HG03457 (cell line): ENCODE measurements around the gene ZFYVE21.

Experiments used
- ATAC-seq: cut with Tn5 transposase; IDR thresholded peaks from one replicate; pipeline ENCODE4 v1.9.1; 2021; ENCODE audit warnings: moderate number of reproducible peaks; ENCODE audit not compliant: unreplicated experiment

ZFYVE21 gene

GRCh38 chr14:103721334-103722120, 5.9 kb downstream of the ZFYVE21 start:
- no peak for ATAC-seq

GRCh38 chr14:103723748-103724081, 8.1 kb downstream of the ZFYVE21 start:
- ATAC-seq, result no peak

DNA sequence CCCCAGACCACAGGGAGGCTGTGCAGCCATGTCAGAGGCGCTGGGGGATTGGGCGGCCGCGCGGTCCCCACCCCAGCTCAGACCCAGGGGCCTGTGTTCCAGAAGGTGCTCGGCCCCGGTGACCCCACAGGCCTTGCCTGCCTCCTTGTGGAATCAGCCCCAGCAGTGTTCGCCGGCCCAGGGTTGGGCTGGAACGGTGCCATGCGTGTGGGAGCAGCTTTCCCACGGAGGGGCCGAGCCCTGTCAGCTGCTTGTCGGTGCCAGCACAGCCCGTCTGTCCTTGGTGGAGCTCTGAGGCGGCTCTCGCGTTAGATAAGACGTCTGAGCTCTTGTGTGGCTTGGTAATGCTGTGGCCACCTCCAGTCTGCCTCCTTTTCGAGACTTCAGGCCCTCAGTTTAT, 8.5 kb downstream of the ZFYVE21 start:
- ATAC-seq, result no peak

- no peak for ATAC-seq
Observed at GRCh38 chr14:103725001-103725682, 9.5 kb downstream of the ZFYVE21 start.

GRCh38 chr14:103725739-103726395, 10.3 kb downstream of the ZFYVE21 start:
- ATAC-seq, result no peak

- no peak for ATAC-seq
Observed at GRCh38 chr14:103726474-103726873, 10.9 kb downstream of the ZFYVE21 start.

GRCh38 chr14:103727313-103727980, 11.8 kb downstream of the ZFYVE21 start:
- no peak for ATAC-seq

- ATAC-seq, result no peak
Observed at GRCh38 chr14:103728141-103728540, 12.5 kb downstream of the ZFYVE21 start.

DNA sequence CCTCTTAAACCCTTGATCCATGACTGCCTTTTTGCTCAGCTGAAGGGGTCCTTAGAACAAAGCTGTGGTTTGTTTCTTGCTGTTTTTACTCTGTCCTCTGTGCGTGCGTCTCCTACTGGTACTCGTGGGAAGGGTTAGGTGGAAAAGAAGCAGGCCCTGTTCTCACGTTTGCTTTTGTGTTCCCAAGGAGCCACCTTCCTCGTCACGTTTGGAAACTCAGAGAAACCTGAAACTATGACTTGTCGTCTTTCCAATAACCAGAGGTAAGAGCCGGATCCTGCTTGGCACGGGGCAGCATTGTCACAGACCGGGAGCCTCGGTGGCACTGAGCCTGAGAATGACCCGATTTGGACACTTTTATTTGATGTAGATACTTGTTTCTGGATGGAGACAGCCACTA, 13.1 kb downstream of the ZFYVE21 start:
- no peak for ATAC-seq

DNA sequence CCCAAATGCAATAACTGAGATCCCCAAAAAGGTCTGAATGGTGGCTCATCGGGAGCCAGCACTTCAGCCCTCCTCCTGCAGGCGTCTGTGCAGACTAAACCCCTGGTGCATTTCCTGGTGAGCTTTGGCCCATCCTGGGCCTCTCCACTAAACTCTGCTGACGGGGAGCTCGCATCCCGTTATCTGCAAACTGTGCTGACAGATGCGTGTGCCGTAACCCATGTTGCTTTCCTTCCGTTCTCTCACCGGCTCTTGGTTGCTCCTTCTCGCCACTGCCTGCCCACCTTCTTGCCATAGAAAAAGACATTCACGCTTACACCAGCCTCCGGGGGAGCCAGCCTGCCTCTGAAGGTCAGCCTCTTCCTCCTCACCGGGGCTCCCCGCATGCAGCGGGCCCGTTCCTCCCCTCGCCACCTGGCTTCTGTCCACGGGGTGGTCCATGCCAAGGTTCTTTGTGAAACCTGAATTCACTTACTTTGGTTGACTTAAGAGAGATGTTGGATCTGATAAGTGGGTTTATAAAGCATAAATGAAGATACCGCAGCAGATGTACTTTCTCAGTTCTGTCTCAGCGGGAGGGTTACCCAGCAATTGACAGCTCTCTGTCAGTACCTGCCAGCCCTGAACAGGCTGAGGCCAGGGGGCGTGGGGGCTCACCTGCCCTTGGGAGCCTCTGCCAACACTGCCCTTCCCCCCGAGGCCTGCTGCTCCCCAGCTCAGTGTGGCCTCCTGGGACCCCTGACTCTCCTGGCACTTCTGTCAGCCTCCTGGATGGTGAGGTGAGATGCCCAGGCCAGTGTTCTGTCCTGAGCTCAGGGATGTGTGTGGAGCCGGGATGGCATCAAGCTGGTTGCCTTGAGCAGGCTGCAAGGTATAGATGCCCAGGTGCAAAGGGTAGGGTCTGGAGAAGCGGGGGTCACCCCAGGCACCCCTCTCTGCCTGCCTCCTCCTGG, 14.2 kb downstream of the ZFYVE21 start:
- ATAC-seq, result no peak

- no peak for ATAC-seq
Observed at GRCh38 chr14:103730490-103731035, 15.0 kb downstream of the ZFYVE21 start.

DNA sequence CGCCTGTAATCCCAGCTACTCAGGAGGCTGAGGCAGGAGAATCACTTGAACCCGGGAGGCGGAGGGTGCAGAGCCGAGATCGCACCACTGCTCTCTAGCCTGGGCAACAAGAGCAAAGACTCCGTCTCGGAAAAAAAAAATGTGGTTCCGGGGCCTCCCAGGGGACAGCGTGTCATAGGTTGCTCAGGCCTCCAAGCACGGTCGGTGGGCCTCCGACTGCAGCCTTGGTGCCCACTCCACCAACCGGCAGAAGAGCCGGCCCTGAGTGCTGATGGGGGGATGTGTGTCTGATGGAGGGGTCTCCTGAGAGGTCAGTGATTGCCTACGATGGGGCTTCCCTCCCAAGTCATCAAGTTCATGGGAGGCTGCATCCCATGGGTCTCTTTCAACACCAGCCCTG, 15.9 kb downstream of the ZFYVE21 start:
- ATAC-seq, result no peak

DNA sequence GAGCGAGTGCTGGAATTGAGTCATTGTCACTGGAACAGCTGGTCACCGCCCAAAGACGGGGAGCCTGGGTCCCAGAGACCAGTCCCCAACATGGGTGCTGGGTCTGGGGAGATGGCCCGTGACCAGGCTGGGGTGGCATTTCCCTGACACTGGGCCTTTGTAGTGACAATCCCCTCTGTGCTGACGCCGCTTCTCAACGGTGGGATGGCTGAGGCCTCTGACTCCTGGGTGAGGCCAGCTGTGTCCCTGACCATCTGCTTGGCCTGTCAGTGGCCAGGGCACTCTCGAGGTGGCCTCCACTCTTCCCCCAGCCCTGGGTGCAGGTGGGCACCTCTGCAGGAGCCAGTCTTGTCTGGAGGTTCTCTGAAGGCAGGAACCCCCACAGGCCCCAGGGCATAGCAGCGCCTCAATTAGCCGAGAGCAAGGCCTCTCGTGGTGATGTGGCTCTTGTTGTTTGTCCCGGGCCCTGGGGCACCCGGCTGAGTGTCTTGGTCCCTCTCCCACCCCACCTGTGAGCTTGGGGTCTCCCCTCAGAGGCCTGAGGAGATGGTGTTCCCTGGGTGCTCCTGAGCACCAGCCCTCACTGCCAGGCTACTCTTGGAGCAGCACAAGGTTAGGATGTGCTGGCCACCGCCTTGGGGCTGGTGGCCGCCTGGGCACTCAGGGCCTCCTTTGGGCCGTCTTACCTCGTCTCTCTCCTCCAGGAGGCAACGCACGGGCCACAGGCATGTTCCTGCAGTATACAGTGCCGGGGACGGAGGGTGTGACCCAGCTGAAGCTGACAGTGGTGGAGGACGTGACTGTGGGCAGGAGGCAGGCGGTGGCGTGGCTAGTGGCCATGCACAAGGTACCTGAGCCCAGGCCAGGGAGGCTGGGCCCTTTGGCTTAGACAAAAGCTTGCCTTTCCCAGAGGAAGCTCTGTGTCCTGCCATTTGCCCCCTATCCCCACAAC, 16.6 kb downstream of the ZFYVE21 start:
- ATAC-seq, result no peak

GRCh38 chr14:103732868-103733620, 17.4 kb downstream of the ZFYVE21 start:
- no peak for ATAC-seq

GRCh38 chr14:103733651-103734050, 18.0 kb downstream of the ZFYVE21 start:
- ATAC-seq, result no peak

DNA sequence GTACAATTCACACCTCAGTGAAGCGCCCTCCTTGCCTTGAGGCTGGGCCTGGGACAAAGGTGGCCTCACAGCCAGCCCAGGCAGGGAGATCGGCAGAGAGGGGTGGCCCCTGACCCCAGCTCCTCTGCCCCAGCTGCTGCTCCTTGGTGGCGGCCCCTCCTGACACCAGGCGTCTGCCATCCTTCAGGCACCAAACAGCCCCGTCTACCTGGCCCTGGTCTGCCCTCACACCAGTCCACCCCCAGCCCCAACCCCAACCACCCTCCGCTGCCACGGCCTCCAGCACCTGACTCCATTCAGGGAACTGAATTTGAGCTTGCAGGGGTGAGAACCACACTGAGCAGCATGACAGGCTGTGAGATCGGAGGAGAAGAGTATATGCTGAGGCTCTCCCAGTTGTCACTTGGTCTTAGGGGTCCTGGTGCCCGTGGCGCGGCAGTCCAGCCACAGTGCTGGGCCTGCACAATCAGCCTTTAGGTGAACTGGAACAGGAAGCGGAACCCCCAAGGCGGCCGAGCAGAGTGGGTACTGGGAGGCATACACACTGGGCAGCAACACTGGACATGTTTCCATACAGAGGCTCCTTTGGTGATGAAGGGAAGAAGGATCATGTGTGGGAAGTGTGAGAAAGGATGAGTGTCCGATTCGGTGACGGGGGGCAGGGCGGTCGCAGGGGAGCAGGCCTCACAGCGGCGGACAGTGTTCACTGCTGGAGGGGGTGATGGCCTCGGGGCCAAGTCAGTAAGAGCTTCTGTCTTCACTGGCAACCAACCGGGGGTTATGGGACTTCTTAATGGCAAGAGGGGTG, 18.7 kb downstream of the ZFYVE21 start:
- ATAC-seq, result no peak

- no peak for ATAC-seq
Observed at GRCh38 chr14:103735022-103735421, 19.4 kb downstream of the ZFYVE21 start.

GRCh38 chr14:103735439-103735814, 19.8 kb downstream of the ZFYVE21 start:
- no peak for ATAC-seq
